Mucosa of descending colon (tissue), 3 donors: ENCODE data around the gene CCDC85C. TPM values are rescaled to one million over a fixed set of nuclear protein-coding genes. Genes with fewer than 3 reads are reported as not detected.
"Not testable (repeated sequence)": the region's sequence is repeated elsewhere in the genome, so short reads cannot be mapped to it uniquely, and the experiment has no call there.

Source experiments
- ATAC-seq: fragments of 200-7000 bp; cut with Tn5 transposase; one replicate; pipeline ENCODE4 v1.9.1; 2020; ENCODE audit warnings: mild to moderate bottlenecking, moderate library complexity
- DNase-seq, 3 donors: peaks; one replicate each; pipeline ENCODE4 v3.0.0-alpha.2; 2020
- H3K36me3 ChIP-seq: fragments of 200-600 bp; one replicate; pipeline ENCODE4 v1.8.0; 2021; ENCODE audit warnings: low read depth, mild to moderate bottlenecking
- H3K4me1 ChIP-seq: fragments of 200-600 bp; one replicate; pipeline ENCODE4 v1.8.0; 2021; ENCODE audit warnings: low read depth, mild to moderate bottlenecking
- H3K4me3 ChIP-seq: fragments of 200-600 bp; one replicate; pipeline ENCODE4 v1.8.0; 2021; ENCODE audit warnings: mild to moderate bottlenecking
- H3K9me3 ChIP-seq: fragments of 200-600 bp; one replicate; pipeline ENCODE4 v1.8.0; 2021; ENCODE audit warnings: mild to moderate bottlenecking
- intact Hi-C, 2 donors: fragments of 100-400 bp; cut with DNase I in 1 of 2; cut with micrococcal nuclease in 1 of 2; formaldehyde crosslinking; loops; one replicate each; pipeline versions ENCODE4 v1.11.0 to v1.11.1; 2022; cut with DNase I, micrococcal nuclease
- total RNA-seq, 3 donors: library from RNA; stranded (reverse); fragmentation: NEBNext Ultra II Directional in 2 of 3; extraction: Animal tissue kit (Norgen Biotek cat#: 25700) in 2 of 3; gene quantifications; one replicate each; pipeline versions ENCODE4 v1.2.1 to v1.2.4, GENCODE V29; 2021 to 2023
- TF ChIP-seq, protein P1 (sequence below): fragments of 200-600 bp; IDR thresholded peaks from one replicate; pipeline ENCODE4 v1.8.0; 2022; ENCODE audit warnings: antibody characterized with exemption, mild to moderate bottlenecking
- donor health status: DM: no; HTN: no; CAD: no; lungs with moderate emphysema.
- donor health status: DM: no; HTN: no; CAD: no.
- donor health status: DM: no; HTN: yes; CAD: no.

The CCDC85C gene
- total RNA-seq, 3 donors from 2014 or later, result 66.2 to 102 (median 66.2) TPM

DNA sequence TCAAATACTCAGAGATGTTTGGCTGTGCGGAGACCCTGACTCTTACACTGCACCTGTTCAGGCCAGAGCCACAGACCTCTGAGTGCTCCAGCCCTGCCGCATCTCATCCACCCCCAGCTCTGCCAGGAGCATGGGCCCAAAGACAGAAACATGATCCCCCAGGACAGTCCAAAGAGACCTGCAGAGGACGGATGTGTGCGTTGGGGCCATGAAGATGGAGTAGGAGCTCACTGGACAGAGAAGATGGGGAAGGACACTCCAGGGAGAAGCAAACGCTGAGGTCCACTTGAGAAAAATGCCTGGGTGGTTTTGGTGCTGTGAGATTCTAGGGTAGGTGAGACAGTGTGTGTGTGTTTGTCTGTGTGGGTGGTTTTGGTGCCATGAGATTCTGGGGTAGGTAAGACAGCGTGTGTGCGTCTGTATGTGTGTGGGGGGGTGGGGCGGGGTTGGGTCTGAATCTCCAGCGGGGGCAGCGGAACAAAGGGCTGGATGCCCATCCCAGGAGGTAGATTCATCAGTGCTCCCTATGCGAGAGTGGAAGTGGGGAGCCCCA is 40.1 kb upstream of the CCDC85C start:
- intact Hi-C loops, result no loop called here
- ATAC-seq (no peak), DNase-seq (no peak)
- Histone ChIP-seq H3K4me3 (no peak overlapping the region), H3K36me3 (no peaks in the 10 kb centered on the region), H3K9me3 (no peaks in the 10 kb centered on the region), H3K4me1 (peaks cover 6% of the 10 kb centered on the region)
- TF ChIP-seq, protein P1, sequence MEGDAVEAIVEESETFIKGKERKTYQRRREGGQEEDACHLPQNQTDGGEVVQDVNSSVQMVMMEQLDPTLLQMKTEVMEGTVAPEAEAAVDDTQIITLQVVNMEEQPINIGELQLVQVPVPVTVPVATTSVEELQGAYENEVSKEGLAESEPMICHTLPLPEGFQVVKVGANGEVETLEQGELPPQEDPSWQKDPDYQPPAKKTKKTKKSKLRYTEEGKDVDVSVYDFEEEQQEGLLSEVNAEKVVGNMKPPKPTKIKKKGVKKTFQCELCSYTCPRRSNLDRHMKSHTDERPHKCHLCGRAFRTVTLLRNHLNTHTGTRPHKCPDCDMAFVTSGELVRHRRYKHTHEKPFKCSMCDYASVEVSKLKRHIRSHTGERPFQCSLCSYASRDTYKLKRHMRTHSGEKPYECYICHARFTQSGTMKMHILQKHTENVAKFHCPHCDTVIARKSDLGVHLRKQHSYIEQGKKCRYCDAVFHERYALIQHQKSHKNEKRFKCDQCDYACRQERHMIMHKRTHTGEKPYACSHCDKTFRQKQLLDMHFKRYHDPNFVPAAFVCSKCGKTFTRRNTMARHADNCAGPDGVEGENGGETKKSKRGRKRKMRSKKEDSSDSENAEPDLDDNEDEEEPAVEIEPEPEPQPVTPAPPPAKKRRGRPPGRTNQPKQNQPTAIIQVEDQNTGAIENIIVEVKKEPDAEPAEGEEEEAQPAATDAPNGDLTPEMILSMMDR, result no peak

DNA sequence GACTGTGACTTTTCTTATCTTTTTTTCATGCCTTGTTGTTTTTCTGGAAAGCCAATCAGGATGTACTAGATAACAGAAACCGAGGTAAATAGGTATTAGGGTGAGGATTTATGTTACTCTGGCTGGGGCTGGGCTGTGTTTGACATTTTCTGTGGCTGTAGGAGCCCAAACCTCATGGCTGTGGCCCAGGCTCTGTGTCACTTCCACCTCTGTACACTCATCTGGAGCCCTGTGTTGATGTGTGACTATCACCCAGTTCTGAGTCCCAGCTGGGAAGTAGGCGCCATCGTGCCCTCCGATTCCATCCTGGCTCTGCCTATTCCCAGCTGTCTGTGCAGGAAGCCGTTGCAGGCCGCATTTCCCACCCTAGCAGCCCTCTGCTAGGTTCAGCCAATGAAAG is 39.3 kb upstream of the CCDC85C start:
- no peak for ATAC-seq
- Histone ChIP-seq H3K36me3 (no peaks in the 10 kb centered on the region), H3K9me3 (no peaks in the 10 kb centered on the region), H3K4me1 (peaks cover 6% of the 10 kb centered on the region), H3K4me3 (no peak overlapping the region)
- DNase-seq, result no peak
- intact Hi-C loops, result no loop called here
- TF ChIP-seq, protein P1, result no peak

DNA sequence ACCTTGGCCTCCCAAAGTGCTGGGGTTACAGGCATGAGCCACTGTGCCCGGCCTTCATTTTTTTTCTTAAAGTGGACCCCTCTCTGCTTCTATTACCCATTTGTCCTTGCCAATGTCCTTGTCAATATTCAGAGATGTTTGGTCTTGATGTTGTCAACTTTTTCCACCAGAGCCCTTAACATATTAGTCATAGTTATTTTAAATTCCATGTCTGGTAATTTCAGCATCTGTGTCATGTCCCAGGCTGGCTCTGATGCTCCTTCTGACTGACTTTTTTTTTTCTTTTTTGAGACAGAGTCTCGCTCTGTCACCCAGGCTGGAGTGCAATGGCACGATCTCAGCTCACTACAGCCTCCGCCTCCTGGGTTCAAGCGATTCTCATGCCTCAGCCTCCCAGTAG is 38.8 kb upstream of the CCDC85C start:
- H3K4me3 ChIP-seq, H3K36me3 ChIP-seq, ATAC-seq, intact Hi-C loops, H3K9me3 ChIP-seq, H3K4me1 ChIP-seq, DNase-seq: not testable (repeated sequence)

DNA sequence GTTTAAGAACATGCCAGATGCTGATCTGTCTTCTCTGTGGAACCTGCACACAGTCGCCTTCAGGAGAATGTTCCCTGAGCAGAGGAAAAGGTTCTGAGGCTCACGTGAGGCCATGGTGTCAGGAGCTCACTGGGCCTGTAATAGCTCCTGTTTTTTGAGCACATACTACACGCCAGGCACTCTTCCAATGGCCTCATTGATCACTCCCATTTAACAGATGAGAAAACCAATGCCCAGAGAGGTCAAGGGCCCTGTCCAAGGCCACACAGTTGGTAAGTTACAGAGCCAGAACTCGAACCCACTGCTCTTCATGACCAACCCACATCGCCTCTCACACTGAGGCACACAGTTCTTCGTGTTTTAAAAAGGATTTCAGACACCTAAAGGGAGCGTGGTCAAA is 33.6 kb upstream of the CCDC85C start:
- no peak for DNase-seq
- H3K36me3 ChIP-seq, result no peaks in the 10 kb centered on the region
- no peaks in the 10 kb centered on the region for H3K4me1 ChIP-seq
- no peak for ATAC-seq
- TF ChIP-seq, protein P1, result no peak
- H3K9me3 ChIP-seq, result no peaks in the 10 kb centered on the region
- no peak overlapping the region for H3K4me3 ChIP-seq
- intact Hi-C loops, result no loop called here

DNA sequence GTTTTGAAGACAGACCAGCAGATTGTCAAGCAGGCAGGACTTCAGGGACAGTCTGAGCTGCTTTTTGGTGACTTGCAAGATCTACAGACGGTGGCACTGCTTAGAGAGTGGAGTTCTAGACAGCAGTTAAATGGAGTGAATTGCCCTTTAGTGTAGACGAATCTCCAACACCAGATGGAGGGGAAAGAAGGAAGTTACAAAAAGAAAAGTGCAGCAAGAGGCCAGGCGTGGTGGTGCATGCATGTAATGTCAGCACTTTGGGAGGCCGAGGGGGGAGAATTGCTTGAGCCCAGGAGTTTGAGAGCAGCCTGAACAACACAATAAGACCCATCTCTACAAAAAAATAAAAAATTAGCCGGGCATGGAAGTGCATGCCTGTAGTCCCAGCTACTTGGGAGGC is 32.5 kb upstream of the CCDC85C start:
- Histone ChIP-seq H3K9me3 (no peaks in the 10 kb centered on the region), H3K4me1 (no peaks in the 10 kb centered on the region), H3K4me3 (no peak overlapping the region), H3K36me3 (no peaks in the 10 kb centered on the region)
- ATAC-seq, result no peak
- intact Hi-C loops, result no loop called here
- no peak for DNase-seq
- TF ChIP-seq, protein P1, result no peak

DNA sequence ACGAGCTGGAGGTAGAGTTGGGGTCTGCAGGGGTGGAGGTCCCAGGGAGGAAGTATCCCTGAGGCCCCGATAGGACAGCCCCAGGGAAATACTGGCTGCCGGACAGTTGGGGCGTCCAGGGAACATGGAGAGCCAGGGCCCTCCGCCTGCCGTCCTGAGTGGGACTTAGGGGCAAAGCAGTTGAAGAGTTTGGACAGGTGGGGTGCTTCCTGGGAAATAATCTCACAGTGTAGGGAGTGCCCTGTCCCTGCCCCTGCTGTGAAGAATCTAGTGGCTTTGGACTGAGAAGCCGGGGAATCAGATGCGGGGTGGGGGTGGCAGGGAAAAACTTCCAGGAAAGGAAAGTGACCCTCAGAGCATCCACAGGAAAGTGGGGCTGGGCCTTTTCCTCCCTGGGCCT is 31.1 kb upstream of the CCDC85C start:
- intact Hi-C loops, result no loop called here
- no peaks in the 10 kb centered on the region for H3K4me1 ChIP-seq
- DNase-seq (no peak), ATAC-seq (no peak)
- TF ChIP-seq, protein P1, result no peak
- H3K36me3 ChIP-seq, result no peaks in the 10 kb centered on the region
- H3K4me3 ChIP-seq, result no peak overlapping the region
- H3K9me3 ChIP-seq, result no peaks in the 10 kb centered on the region
